ENCODE measurements around the gene NME4. TPM values are rescaled to one million over a fixed set of nuclear protein-coding genes. Genes with fewer than 3 reads are reported as not detected.
A peak's percentile ranks its signal among the peaks of the same experiment; 100 is the strongest.

The NME4 gene
- total RNA-seq, 2 donors from 2014 or later: 38.3 to 63.6 TPM

- H3K9me3 ChIP-seq: no peaks in the 10 kb centered on the region
- no peaks in the 10 kb centered on the region for H3K36me3 ChIP-seq
- TF ChIP-seq, protein P1, sequence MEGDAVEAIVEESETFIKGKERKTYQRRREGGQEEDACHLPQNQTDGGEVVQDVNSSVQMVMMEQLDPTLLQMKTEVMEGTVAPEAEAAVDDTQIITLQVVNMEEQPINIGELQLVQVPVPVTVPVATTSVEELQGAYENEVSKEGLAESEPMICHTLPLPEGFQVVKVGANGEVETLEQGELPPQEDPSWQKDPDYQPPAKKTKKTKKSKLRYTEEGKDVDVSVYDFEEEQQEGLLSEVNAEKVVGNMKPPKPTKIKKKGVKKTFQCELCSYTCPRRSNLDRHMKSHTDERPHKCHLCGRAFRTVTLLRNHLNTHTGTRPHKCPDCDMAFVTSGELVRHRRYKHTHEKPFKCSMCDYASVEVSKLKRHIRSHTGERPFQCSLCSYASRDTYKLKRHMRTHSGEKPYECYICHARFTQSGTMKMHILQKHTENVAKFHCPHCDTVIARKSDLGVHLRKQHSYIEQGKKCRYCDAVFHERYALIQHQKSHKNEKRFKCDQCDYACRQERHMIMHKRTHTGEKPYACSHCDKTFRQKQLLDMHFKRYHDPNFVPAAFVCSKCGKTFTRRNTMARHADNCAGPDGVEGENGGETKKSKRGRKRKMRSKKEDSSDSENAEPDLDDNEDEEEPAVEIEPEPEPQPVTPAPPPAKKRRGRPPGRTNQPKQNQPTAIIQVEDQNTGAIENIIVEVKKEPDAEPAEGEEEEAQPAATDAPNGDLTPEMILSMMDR (IDR thresholded peaks at IDR 0.05): no peak
- H3K4me1 ChIP-seq: peaks cover 4% of the 10 kb centered on the region
- H3K27me3 ChIP-seq: no peaks in the 10 kb centered on the region
- no peak overlapping the region for H3K4me3 ChIP-seq
- no peak overlapping the region for H3K9ac ChIP-seq (ENCODE audit: low read depth in 2 of 2, low read length in 2 of 2)
- no peak for DNase-seq
- no peak overlapping the region for H3K27ac ChIP-seq
- intact Hi-C loops (cut with DNase I): no loop called here
Observed at GRCh38 chr16:396199-396598, 800 bp upstream of the NME4 start.

- intact Hi-C loops (cut with DNase I): no loop called here
- H3K27me3 ChIP-seq: no peaks in the 10 kb centered on the region
- TF ChIP-seq, protein P1 (IDR thresholded peaks at IDR 0.05): no peak
- no peak for DNase-seq
- peak overlapping the region; percentile 49 for H3K4me3 ChIP-seq
- H3K27ac ChIP-seq: no peak overlapping the region
- no peaks in the 10 kb centered on the region for H3K36me3 ChIP-seq
- peaks cover 4% of the 10 kb centered on the region for H3K4me1 ChIP-seq
- H3K9ac ChIP-seq (ENCODE audit: low read depth in 2 of 2, low read length in 2 of 2): no peak overlapping the region
- H3K9me3 ChIP-seq: no peaks in the 10 kb centered on the region
Observed at GRCh38 chr16:396605-397004, 394 bp upstream of the NME4 start.

GRCh38 chr16:397736-398332, 835 bp downstream of the NME4 start:
- DNase-seq: peak; percentile 70
- Histone ChIP-seq H3K27me3 (no peaks in the 10 kb centered on the region), H3K4me1 (peaks cover 4% of the 10 kb centered on the region), H3K36me3 (no peaks in the 10 kb centered on the region), H3K4me3 (no peak overlapping the region), H3K27ac (peak overlapping the region; percentile 27), H3K9ac (ENCODE audit: low read depth in 2 of 2, low read length in 2 of 2) (peak overlapping the region in 1 of 2 donors; percentile 24), H3K9me3 (no peaks in the 10 kb centered on the region)
- intact Hi-C loops (cut with DNase I): no loop called here
- TF ChIP-seq, protein P1 (IDR thresholded peaks at IDR 0.05): peak; percentile 29

- Histone ChIP-seq H3K4me3 (no peak overlapping the region), H3K4me1 (peaks cover 4% of the 10 kb centered on the region), H3K9me3 (no peaks in the 10 kb centered on the region), H3K36me3 (no peaks in the 10 kb centered on the region), H3K9ac (ENCODE audit: low read depth in 2 of 2, low read length in 2 of 2) (no peak overlapping the region), H3K27me3 (no peaks in the 10 kb centered on the region), H3K27ac (no peak overlapping the region)
- TF ChIP-seq, protein P1 (IDR thresholded peaks at IDR 0.05): no peak
- DNase-seq: no peak
- intact Hi-C loops (cut with DNase I): no loop called here
Observed at GRCh38 chr16:398561-399339, 1.8 kb downstream of the NME4 start.

DNA sequence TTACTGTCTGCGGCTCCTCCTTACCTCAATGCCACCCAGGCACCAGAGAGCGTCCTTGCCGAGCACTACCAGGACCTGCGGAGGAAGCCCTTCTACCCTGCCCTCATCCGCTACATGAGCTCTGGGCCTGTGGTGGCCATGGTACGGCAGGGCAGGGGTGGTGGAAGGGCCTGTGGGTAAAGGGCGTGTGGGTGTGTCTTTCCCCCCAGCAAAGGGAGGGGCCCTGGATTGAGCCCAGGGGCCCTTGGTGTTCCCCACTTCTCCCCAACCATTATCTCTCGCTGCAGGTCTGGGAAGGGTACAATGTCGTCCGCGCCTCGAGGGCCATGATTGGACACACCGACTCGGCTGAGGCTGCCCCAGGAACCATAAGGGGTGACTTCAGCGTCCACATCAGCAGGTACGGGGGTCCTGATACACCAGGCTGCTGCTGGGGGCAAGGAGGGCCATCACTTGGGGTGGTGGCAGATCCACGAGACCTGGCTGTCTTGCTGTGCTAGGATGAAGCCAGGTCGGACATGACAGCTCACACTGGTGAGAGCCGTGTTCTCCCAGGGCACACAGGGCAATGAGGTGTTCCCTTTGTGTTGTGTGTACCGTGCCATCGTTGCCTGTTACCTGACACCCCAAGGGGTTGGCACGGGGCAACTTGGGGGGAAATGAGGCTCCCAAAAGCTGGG, 2.5 kb downstream of the NME4 start:
- peak overlapping the region in 1 of 2 donors; percentile 76 for H3K9ac ChIP-seq (ENCODE audit: low read depth in 2 of 2, low read length in 2 of 2)
- no peak overlapping the region for H3K27ac ChIP-seq
- H3K4me1 ChIP-seq: peaks cover 4% of the 10 kb centered on the region
- H3K9me3 ChIP-seq: no peaks in the 10 kb centered on the region
- TF ChIP-seq, protein P1 (IDR thresholded peaks at IDR 0.05): no peak
- DNase-seq: no peak
- H3K36me3 ChIP-seq: no peaks in the 10 kb centered on the region
- intact Hi-C loops (cut with DNase I): no loop called here
- no peak overlapping the region for H3K4me3 ChIP-seq
- no peaks in the 10 kb centered on the region for H3K27me3 ChIP-seq

All from colonic mucosa (tissue), 4 donors.